NT2/D1 (cell line): ENCODE measurements around the gene LAYN.

Source experiments
- DNase-seq: peaks from one replicate; pipeline ENCODE4 v3.0.0-alpha.2; 2011; ENCODE audit warnings: low read depth, low spot score
- H3K27me3 ChIP-seq: 2 replicates; pipeline ENCODE4 v1.6.0; 2011; ENCODE audit warnings: mild to moderate bottlenecking; ENCODE audit not compliant: insufficient read length, insufficient read depth
- H3K36me3 ChIP-seq: 2 replicates; pipeline ENCODE4 v1.6.1; 2011; ENCODE audit warnings: mild to moderate bottlenecking, low read length, mixed read lengths; ENCODE audit not compliant: insufficient read depth, insufficient read length
- H3K4me1 ChIP-seq: 2 replicates; pipeline ENCODE4 v1.5.1; 2011; ENCODE audit not compliant: insufficient read depth, insufficient read length
- H3K4me3 ChIP-seq: 2 replicates; pipeline ENCODE4 v1.5.1; 2011; ENCODE audit warnings: low read depth; ENCODE audit not compliant: insufficient read length
- H3K9ac ChIP-seq: 2 replicates; pipeline ENCODE4 v1.6.0; 2011; ENCODE audit warnings: low read depth; ENCODE audit not compliant: insufficient read length
- H3K9me3 ChIP-seq: 2 replicates; pipeline ENCODE4 v1.5.1; 2011; ENCODE audit warnings: mild to moderate bottlenecking, low read length; ENCODE audit not compliant: insufficient read depth
- SUZ12 ChIP-seq: IDR thresholded peaks from 2 replicates; pipeline ENCODE4 v1.6.1; 2011; ENCODE audit not compliant: insufficient read length, insufficient read depth; ENCODE audit errors: extremely low read depth
- YY1 ChIP-seq: IDR thresholded peaks from 2 replicates; pipeline ENCODE4 v1.6.1; 2011; ENCODE audit not compliant: insufficient read length, insufficient read depth
- ZNF274 ChIP-seq: IDR thresholded peaks from 2 replicates; pipeline ENCODE4 v1.6.1; 2011; ENCODE audit warnings: mild to moderate bottlenecking, low read depth, low read length

The LAYN gene

DNA sequence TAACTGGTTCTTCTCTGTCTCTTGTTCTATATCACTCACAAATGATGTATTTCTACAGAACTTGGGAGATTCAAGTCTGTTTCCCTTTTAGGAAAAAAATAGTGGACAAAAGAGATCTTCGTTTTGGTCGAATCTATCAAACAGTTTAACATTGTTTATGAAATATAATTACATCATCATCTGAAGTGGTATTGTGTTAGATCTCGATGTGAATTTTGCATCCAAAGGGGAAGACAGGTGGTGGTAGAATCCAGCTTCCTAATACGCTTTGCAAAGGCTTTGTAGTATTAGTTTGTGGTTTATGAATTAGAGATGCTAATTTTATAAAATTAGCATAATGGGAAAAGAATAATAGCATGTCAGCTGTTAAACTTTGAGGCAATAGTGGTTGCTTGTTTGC is 65.2 kb downstream of the LAYN start:
- no peak for TF ChIP-seq ZNF274
- TF ChIP-seq YY1 = no peak
- TF ChIP-seq SUZ12 = no peak
- Histone ChIP-seq H3K36me3 (no peaks in the 10 kb centered on the region), H3K9me3 (no peaks in the 10 kb centered on the region), H3K9ac (no peak overlapping the region), H3K4me1 (no peaks in the 10 kb centered on the region), H3K27me3 (peaks cover 5% of the 10 kb centered on the region), H3K4me3 (no peak overlapping the region)
- no peak for DNase-seq

DNA sequence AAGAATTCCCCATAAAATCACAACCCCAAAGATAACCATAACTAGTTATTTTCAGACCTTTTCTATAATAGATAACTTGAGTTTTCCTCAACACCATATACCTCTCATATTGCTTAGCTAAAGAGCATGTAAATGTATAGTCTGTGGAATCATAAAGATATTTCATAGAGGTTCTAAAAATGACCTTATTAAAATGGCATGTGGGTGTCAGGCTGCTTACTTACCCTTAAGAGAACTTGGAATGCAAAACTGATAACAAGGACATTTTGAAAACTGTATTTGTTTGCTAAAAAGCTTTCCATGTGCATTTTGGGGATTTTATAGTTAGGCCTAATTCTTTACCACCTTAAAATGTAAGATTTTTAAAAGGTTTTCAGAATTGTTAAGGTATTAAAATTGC is 66.5 kb downstream of the LAYN start:
- H3K36me3 ChIP-seq = no peaks in the 10 kb centered on the region
- DNase-seq = no peak
- no peaks in the 10 kb centered on the region for H3K9me3 ChIP-seq
- TF ChIP-seq ZNF274 (no peak), YY1 (no peak), SUZ12 (no peak)
- no peak overlapping the region for H3K9ac ChIP-seq
- no peak overlapping the region for H3K4me3 ChIP-seq
- no peaks in the 10 kb centered on the region for H3K4me1 ChIP-seq
- H3K27me3 ChIP-seq = no peaks in the 10 kb centered on the region

DNA sequence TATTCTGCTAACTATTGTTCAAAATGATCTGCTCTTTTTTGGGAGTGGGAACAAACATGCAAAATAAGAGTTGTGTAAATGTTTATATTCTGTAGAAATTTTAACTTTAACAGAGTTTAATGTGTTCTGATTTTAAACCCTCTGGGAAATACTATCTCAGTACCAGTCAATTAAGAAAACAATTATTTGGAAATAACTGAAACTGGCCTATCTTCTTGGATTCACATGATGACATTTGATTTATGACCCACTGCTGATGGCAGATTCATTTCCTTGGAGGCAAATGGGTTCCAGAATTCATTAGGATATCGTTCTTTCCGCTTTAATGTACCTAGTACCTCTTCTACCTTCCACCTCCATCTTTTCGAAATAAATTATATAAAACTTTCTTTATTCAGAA is 67.2 kb downstream of the LAYN start:
- H3K4me3 ChIP-seq = no peak overlapping the region
- H3K9me3 ChIP-seq = no peaks in the 10 kb centered on the region
- no peaks in the 10 kb centered on the region for H3K27me3 ChIP-seq
- no peaks in the 10 kb centered on the region for H3K36me3 ChIP-seq
- H3K4me1 ChIP-seq = no peaks in the 10 kb centered on the region
- no peak overlapping the region for H3K9ac ChIP-seq
- TF ChIP-seq YY1 = no peak
- TF ChIP-seq ZNF274 = no peak
- TF ChIP-seq SUZ12 = no peak
- DNase-seq = no peak
